ENCODE results near the gene TRAF2. TPM values are rescaled to one million over a fixed set of nuclear protein-coding genes. Genes with fewer than 3 reads are reported as not detected.
"Not testable (repeated sequence)": the region's sequence is repeated elsewhere in the genome, so short reads cannot be mapped to it uniquely, and the experiment has no call there.

The TRAF2 gene
- total and polyA plus RNA-seq, 2 of the 4 experiments (the other 2 are of a cell fraction), result 6.6 to 12.0 TPM

DNA sequence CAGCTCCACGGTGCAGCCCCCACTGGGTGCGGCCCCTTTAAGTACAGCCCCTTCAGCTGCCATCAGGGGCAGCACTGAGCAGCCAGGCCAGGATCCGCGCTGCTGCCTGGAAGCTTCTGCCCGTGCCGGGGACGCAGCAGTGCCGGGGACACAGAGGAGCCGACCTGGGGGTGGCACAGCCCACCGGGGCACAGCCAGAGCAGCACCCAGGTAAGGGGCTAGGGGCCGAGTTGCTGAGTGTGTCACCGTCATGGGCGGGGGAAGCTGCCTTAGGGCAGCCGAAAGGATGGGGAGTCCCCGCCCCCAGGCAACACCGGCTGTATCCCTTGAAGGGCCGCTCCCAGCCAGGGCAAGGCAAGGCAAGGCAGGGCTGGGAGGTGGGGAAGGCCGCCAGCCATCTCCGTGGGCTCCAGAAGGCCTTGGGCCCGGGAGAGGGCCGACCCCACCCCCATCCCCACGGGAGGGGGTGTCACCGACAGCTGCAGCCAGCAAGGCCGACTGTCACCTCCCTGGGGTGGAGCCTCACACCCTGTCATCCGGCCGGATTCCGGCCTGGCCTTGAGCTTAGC, 43.9 kb upstream of the TRAF2 start, which contains the start of gene AJM1:
TSS of gene AJM1 (plus strand) at position 99 of the 569 bp plus-strand sequence. CDS start 1,937 bp downstream, outside the sequence.
- peaks cover 11% of the 10 kb centered on the region for H3K36me3 ChIP-seq (ENCODE audit: control insufficient read depth, insufficient read depth, low read length)
- TF ChIP-seq MAZ (IDR thresholded peaks at IDR 0.05; ENCODE audit: borderline replicate concordance, low read depth, low read length) (peak; percentile 88), BHLHE40 (IDR thresholded peaks at IDR 0.05; ENCODE audit: low read depth, low read length) (peak; percentile 70; the same call in 1 of the 2 replicates), RAD21 (IDR thresholded peaks at IDR 0.05; ENCODE audit: low read length) (peak; percentile 47), SMC3 (IDR thresholded peaks at IDR 0.05; ENCODE audit: low read depth, low read length) (peak; percentile 30; the same call in 1 of the 2 replicates)
- TF ChIP-seq, protein P1, sequence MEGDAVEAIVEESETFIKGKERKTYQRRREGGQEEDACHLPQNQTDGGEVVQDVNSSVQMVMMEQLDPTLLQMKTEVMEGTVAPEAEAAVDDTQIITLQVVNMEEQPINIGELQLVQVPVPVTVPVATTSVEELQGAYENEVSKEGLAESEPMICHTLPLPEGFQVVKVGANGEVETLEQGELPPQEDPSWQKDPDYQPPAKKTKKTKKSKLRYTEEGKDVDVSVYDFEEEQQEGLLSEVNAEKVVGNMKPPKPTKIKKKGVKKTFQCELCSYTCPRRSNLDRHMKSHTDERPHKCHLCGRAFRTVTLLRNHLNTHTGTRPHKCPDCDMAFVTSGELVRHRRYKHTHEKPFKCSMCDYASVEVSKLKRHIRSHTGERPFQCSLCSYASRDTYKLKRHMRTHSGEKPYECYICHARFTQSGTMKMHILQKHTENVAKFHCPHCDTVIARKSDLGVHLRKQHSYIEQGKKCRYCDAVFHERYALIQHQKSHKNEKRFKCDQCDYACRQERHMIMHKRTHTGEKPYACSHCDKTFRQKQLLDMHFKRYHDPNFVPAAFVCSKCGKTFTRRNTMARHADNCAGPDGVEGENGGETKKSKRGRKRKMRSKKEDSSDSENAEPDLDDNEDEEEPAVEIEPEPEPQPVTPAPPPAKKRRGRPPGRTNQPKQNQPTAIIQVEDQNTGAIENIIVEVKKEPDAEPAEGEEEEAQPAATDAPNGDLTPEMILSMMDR (conservative IDR thresholded peaks at IDR 0.05; ENCODE audit: low read depth, low read length), result peak; percentile 82
- H2BK15ac ChIP-seq (ENCODE audit: low read depth, low read length); BruUV-seq (replicated peaks); H3K79me1 ChIP-seq (ENCODE audit: low read depth in 1 of 2, low read length in 2 of 2); H3K18ac ChIP-seq (ENCODE audit: low read depth, low read length); H2BK20ac ChIP-seq (ENCODE audit: low read depth, low read length); H3K9me3 ChIP-seq (ENCODE audit: control insufficient read depth, insufficient read depth, low read length); in situ Hi-C loops (cut with MboI; ENCODE audit: low sequenced_read_pairs); H2BK5ac ChIP-seq (ENCODE audit: low read depth, low read length, poor library complexity, severe bottlenecking); H3K23ac ChIP-seq (ENCODE audit: low read depth, low read length); intact Hi-C loops (cut with micrococcal nuclease); H3K27ac ChIP-seq (ENCODE audit: insufficient read depth, low read length); H4K91ac ChIP-seq (ENCODE audit: insufficient read depth, low read depth, low read length); H3K56ac ChIP-seq (ENCODE audit: extremely low read depth, insufficient read depth, low read length); dilution Hi-C loops (cut with HindIII; ENCODE audit: low sequenced_read_pairs, unreplicated experiment); H3K9me1 ChIP-seq (ENCODE audit: insufficient read depth, low read length); H4K5ac ChIP-seq (ENCODE audit: low read depth, low read length): not testable (repeated sequence)
- peak; percentile 78 for ATAC-seq (ENCODE audit: low read depth)
- DNase-seq, result peak; percentile 65
- peak within 1 kb of the TSS; percentile 45 for H3K4me3 ChIP-seq (ENCODE audit: insufficient read depth, low read depth, low read length)
- H2BK120ac ChIP-seq (ENCODE audit: low read depth, low read length), result 0 out of 2 replicates have a peak within 1 kb of the TSS, but pooled peaks have one; percentile 1
- peak within 1 kb of the TSS; percentile 32 for H3K14ac ChIP-seq (replicated peaks; ENCODE audit: low read depth, low read length)
- H3K27me3 ChIP-seq (ENCODE audit: control insufficient read depth, insufficient read depth, low read length), result peaks cover 22% of the 10 kb centered on the region
- 0% methylated on average over 7 of the region's 27 CpGs; no CpG with 5 or more reads in 1 of the 2 experiments for WGBS, 2 experiments (ENCODE audit: extremely low coverage in 2 of 2, insufficient read length in 1 of 2)
- H2AK9ac ChIP-seq (replicated peaks; ENCODE audit: low read depth, low read length, poor library complexity), result peak within 1 kb of the TSS; percentile 70
- ChIA-PET CTCF (interaction anchor here (0.7 to 1.3 kb wide), 3 partner anchors 15 to 187 kb away, joined by 3 to 4 read pairs (median 3); no protein-coding TSS in a partner anchor), POLR2A (ENCODE audit: unreplicated experiment) (interaction anchor here (0.6 kb wide), 1 partner anchor 433 kb away, joined by 4 read pairs; no protein-coding TSS in a partner anchor)
- H2AFZ ChIP-seq (replicated peaks; ENCODE audit: low read length, poor library complexity), result peak within 1 kb of the TSS; percentile 93
- H2AK5ac ChIP-seq (ENCODE audit: low read depth, low read length), result peak within 1 kb of the TSS; percentile 50; the same call in 1 of the 2 replicates
- peak within 1 kb of the TSS; percentile 15; the same call in 1 of the 2 replicates for H3K4ac ChIP-seq (ENCODE audit: low read depth, low read length)
- 0 out of 2 replicates have a peak within 1 kb of the TSS, but pooled peaks have one; percentile 25 for H3K9ac ChIP-seq (ENCODE audit: low read depth, low read length)
- H3K4me1 ChIP-seq (ENCODE audit: control insufficient read depth, insufficient read depth, low read length), result peaks cover 11% of the 10 kb centered on the region
- peaks cover 25% of the 10 kb centered on the region for H4K20me1 ChIP-seq (ENCODE audit: insufficient read depth, low read length)
- peak within 1 kb of the TSS; percentile 83 for H3K4me2 ChIP-seq (ENCODE audit: low read depth, low read length)
- peak within 1 kb of the TSS in 1 of 2 experiments; percentile 17; a peak in 2 of 4 replicates for H4K8ac ChIP-seq (ENCODE audit: low read depth in 2 of 2, low read length in 2 of 2)
